Measurements from ENCODE around the gene ANKRD11.
"Not testable (repeated sequence)": the region's sequence is repeated elsewhere in the genome, so short reads cannot be mapped to it uniquely, and the experiment has no call there.

ANKRD11 gene

DNA sequence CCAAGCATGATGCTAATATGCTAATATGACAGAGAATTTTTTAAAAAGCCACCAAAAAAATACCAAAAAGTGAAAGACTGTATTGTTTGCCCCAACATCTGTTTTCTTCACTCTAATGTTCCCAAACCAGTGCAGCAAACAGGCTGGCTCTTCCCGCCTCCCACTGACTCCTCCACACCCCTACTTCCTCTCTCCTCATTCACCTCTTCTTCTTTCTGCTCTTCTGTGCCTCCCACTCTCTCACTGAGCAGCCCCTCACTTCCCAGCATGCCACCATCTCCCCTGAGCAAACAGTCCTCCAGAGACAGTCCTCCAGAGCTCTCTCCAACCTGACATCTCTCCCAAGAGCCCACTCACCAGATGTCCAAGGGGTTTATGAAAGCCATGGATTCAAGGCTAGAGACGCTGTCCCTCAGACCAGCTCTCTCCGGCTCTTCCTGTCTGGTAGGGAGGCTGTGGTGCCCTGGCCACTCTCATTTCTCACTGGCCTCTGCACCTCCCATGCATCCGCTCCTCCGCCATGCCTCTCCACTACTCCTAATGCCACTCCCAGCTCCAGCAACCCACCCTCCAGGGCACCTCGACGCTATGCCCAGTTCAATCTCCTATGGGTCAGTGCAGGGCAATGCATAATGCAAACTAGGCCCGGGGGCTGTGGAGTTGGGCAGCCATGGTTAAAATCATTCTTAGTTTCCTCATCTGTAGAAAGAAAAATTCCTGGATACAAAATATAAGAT, 52.9 kb downstream of the ANKRD11 start:
- no peak overlapping the region for H3K4me3 ChIP-seq (ENCODE audit: low read length)
- DNase-seq (ENCODE audit: low read depth): no peak
- TF ChIP-seq, protein P1, sequence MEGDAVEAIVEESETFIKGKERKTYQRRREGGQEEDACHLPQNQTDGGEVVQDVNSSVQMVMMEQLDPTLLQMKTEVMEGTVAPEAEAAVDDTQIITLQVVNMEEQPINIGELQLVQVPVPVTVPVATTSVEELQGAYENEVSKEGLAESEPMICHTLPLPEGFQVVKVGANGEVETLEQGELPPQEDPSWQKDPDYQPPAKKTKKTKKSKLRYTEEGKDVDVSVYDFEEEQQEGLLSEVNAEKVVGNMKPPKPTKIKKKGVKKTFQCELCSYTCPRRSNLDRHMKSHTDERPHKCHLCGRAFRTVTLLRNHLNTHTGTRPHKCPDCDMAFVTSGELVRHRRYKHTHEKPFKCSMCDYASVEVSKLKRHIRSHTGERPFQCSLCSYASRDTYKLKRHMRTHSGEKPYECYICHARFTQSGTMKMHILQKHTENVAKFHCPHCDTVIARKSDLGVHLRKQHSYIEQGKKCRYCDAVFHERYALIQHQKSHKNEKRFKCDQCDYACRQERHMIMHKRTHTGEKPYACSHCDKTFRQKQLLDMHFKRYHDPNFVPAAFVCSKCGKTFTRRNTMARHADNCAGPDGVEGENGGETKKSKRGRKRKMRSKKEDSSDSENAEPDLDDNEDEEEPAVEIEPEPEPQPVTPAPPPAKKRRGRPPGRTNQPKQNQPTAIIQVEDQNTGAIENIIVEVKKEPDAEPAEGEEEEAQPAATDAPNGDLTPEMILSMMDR (conservative IDR thresholded peaks at IDR 0.05; ENCODE audit: low read length): no peak

DNA sequence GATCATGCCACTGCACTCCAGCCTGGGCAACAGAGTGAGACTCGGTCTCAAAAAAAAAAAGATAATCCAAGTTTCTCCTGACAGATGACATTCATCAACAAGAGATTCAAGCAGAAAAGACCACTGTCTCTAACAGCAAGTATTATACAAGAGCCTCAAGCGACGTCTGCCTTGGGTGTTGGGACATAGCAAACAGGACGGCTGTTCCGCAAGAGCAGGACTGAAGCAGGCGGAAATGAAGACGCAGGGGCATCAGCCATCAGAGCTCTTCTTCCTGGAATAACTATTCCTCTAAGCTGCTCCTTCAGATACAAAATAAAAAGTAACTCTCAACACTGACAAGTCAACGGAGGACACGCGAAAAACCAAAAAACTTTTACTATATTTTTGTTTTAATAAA, 54.0 kb downstream of the ANKRD11 start:
- no peak overlapping the region for H3K4me3 ChIP-seq (ENCODE audit: low read length)
- TF ChIP-seq, protein P1 (conservative IDR thresholded peaks at IDR 0.05; ENCODE audit: low read length): no peak
- no peak for DNase-seq (ENCODE audit: low read depth)

- not testable (repeated sequence) for DNase-seq (ENCODE audit: low read depth)
Observed at GRCh38 chr16:89435059-89435458, 55.3 kb downstream of the ANKRD11 start.

DNA sequence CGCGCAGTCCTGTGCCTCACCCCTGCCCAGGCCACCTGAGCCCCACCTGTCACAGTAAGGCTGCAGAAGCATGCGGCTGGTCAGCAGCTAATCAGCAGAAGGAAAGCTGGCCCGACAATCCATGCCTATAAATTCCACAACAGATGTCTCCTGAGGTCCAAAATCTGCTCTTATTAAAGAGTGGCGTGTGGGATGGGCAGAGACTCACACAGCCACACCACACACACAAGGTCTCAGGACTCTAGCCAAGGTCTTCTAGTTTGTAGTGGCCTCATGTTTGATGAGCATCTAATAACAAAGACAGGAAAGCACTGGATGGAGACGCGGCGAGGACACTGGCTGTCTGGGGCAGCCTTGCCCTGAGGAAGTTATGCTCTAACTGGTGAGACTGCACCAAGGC, 55.9 kb downstream of the ANKRD11 start:
- H3K4me3 ChIP-seq (ENCODE audit: low read length): no peak overlapping the region
- DNase-seq (ENCODE audit: low read depth): no peak
- TF ChIP-seq, protein P1 (conservative IDR thresholded peaks at IDR 0.05; ENCODE audit: low read length): no peak

More at GRCh38 chr16:89435059-89435458, 55.3 kb downstream of the ANKRD11 start:
- not testable (repeated sequence) for H3K4me3 ChIP-seq (ENCODE audit: low read length)

DNA sequence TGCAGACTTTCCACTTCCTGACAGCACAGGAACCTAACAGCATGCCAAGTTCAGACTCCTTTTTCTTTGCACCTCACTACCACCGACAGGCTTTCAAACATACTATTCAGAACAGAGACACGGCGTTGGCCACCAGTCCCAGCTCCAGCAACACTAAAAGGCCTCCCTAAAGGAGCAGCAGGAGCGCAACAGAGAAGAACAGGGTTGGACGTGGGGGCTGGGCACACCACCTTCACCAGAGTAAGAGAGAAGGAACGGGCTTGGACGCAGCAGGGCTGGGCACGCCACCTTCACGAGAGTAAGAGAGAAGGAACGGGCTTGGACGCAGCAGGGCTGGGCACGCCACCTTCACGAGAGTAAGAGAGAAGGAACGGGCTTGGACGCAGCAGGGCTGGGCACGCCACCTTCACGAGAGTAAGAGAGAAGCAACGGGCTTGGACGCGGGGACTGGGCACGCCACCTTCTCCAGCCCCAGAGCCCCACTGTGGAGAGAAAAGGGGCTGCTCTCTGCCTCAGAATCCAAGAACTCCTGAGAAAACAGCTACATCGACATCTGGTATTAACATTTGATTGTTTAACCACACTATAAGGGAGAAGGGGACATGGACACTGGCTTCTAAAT, 56.9 kb downstream of the ANKRD11 start:
- H3K4me3 ChIP-seq (ENCODE audit: low read length); DNase-seq (ENCODE audit: low read depth): not testable (repeated sequence)

- no peak for DNase-seq (ENCODE audit: low read depth)
- TF ChIP-seq, protein P1 (conservative IDR thresholded peaks at IDR 0.05; ENCODE audit: low read length): no peak
- H3K4me3 ChIP-seq (ENCODE audit: low read length): no peak overlapping the region
Observed at GRCh38 chr16:89431630-89432029, 58.7 kb downstream of the ANKRD11 start.

- peak overlapping the region; percentile 23 for H3K4me3 ChIP-seq (ENCODE audit: low read length)
- DNase-seq (ENCODE audit: low read depth): peak; percentile 86
- TF ChIP-seq, protein P1 (conservative IDR thresholded peaks at IDR 0.05; ENCODE audit: low read length): no peak
Observed at GRCh38 chr16:89431158-89431584, 59.2 kb downstream of the ANKRD11 start.

GRCh38 chr16:89430436-89431157, 59.8 kb downstream of the ANKRD11 start:
- DNase-seq (ENCODE audit: low read depth): no peak
- no peak overlapping the region; the same call in 1 of the 2 replicates for H3K4me3 ChIP-seq (ENCODE audit: low read length)
- TF ChIP-seq, protein P1 (conservative IDR thresholded peaks at IDR 0.05; ENCODE audit: low read length): no peak

GRCh38 chr16:89428605-89429004, 61.8 kb downstream of the ANKRD11 start:
- not testable (repeated sequence) for DNase-seq (ENCODE audit: low read depth); H3K4me3 ChIP-seq (ENCODE audit: low read length)
